ENCODE results near the gene OR1S2.
"Not testable (repeated sequence)": the region's sequence is repeated elsewhere in the genome, so short reads cannot be mapped to it uniquely, and the experiment has no call there.

The OR1S2 gene

GRCh38 chr11:58204042-58204441 is at the start of gene OR1S2:
TSS of gene OR1S2 (minus strand) at chr11:58204142. CDS start at chr11:58204142, 0 bp downstream.
- no peak for DNase-seq (ENCODE audit: low spot score)

GRCh38 chr11:58243954-58244353 is 40.0 kb upstream of the OR1S2 start:
- DNase-seq (ENCODE audit: low spot score): no peak

GRCh38 chr11:58227956-58228615 is 24.1 kb upstream of the OR1S2 start:
- no peak for DNase-seq (ENCODE audit: low spot score)

DNA sequence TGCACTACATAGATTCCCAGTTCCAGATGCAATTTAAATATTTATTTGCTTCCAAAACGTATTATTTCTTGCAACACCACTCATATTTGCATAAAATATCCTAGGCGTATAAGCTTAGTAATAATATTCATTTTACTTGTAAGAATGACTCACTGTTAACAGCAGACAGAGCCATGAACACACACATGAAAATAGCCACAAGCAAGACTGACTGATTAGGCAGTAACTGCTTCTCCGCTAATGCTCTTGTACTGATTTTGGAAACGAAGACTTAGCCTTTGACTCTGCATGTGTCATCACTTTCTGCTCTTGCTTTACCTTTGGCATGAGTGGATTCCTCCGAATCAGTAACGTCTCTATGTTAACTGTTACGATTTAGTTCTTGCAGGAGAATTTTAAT is 18.8 kb upstream of the OR1S2 start:
- DNase-seq (ENCODE audit: low spot score): no peak

- DNase-seq (ENCODE audit: low spot score): no peak
Measured at GRCh38 chr11:58216476-58216875, 12.5 kb upstream of the OR1S2 start.

- not testable (repeated sequence) for DNase-seq (ENCODE audit: low spot score)
Measured at GRCh38 chr11:58212420-58212819, 8.5 kb upstream of the OR1S2 start, which contains the start of gene OR1S1. TSS of gene OR1S1 (plus strand) at chr11:58212720.

- no peak for DNase-seq (ENCODE audit: low spot score)
Measured at GRCh38 chr11:58199271-58199670, 4.7 kb downstream of the OR1S2 start.

GRCh38 chr11:58195939-58196338 is 8.0 kb downstream of the OR1S2 start:
- DNase-seq (ENCODE audit: low spot score): no peak

DNA sequence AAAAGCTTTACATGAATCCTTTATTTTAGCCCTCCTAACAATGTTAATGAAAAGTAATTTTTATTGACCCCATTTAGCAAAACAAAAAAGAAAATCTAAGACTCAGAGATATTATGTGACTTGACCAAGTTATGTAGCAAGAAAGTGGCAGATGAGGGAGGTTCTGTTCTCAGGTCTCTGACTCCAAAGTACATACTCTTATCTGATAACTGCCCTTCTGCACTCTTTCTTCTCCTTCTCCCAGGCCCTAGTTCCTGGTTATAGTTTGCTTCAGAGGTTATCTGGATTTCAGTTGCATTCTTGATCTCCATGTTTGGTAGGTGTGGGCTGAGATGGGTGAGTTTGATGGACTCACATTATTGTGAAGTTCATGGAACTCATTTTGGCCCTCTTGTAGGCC is 10.6 kb downstream of the OR1S2 start:
- no peak for DNase-seq (ENCODE audit: low spot score)

DNA sequence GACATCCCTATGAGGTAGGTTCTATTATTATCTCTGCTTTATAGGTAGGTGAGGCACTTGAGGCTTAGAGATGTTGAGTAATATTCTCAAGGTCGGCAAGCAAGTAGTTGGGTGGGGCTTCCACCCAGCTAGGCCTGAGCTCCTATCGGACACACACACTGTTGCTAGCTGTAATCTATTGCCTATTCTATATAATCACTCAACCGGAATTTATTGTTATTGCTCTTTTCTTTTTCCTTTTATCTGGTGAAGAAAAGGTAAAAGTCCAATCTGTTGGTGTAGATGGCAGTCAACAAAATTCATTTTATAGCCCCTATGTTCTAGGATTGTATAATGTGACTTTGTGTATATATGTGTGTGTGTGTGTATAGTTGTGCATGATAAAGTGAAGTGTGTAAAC is 11.7 kb downstream of the OR1S2 start:
- no peak for DNase-seq (ENCODE audit: low spot score)

GRCh38 chr11:58188770-58189169 is 15.2 kb downstream of the OR1S2 start, which contains the start of gene OR9Q2:
TSS of gene OR9Q2 (plus strand) at chr11:58189070. CDS start at chr11:58190491, 1,421 bp downstream.
- no peak for DNase-seq (ENCODE audit: low spot score)

DNA sequence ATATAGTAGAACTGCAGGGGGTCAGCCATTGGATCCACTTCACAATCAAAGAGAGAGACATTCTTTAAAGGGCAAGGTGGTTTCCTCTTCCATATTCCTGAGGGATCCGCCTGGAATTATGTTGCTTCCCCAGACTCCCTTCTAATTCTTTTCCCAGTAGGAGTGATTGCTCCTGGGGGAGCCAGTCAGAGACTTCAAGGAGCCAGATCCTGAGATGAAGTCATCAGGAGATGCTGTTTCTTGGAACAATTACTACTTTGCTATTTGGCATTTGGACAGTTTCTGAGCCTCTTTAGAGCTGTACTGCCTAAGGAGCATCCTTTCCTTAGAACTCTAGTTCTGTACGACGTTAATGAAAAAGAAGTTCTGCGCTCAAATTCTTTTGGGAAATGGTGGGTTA is 17.0 kb downstream of the OR1S2 start:
- no peak for DNase-seq (ENCODE audit: low spot score)

DNA sequence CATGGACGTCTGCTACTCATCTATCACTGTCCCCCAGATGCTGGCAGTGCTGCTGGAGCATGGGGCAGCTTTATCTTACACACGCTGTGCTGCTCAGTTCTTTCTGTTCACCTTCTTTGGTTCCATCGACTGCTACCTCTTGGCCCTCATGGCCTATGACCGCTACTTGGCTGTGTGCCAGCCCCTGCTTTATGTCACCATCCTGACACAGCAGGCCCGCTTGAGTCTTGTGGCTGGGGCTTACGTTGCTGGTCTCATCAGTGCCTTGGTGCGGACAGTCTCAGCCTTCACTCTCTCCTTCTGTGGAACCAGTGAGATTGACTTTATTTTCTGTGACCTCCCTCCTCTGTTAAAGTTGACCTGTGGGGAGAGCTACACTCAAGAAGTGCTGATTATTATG is 24.3 kb downstream of the OR1S2 start:
- no peak for DNase-seq (ENCODE audit: low spot score)

- DNase-seq (ENCODE audit: low spot score): no peak
Measured at GRCh38 chr11:58178444-58178843, 25.5 kb downstream of the OR1S2 start.

DNA sequence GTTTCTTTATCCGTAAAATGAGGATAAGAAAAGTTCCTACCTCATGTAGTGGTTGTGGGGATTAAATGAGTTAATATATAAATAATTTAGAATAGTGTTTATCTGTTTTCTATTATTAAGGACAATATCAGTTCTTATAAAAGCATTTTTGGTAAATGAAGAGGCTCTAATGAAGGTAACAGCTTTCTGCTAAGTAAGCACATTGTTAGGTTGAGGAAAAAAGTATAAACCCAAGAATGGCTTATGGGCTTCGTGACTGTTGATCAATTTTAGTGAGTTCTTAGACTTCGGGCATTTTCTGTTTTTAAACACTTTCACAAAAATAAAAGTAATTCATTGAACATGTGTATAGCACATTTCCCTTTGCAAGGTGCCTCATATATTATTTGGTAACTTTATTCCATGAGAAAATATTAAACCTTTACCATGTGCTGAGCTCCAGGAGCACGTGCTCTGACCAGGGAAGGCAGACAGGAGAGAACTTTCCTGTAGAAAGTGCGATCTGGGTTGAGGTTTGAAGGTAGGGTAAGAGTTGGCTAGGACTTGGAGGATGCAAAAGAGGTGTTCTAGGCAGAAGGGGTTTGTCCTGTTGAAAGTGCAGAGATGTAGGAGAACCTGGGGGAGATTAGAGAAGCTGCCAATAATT is 26.4 kb downstream of the OR1S2 start:
- DNase-seq (ENCODE audit: low spot score): no peak

DNA sequence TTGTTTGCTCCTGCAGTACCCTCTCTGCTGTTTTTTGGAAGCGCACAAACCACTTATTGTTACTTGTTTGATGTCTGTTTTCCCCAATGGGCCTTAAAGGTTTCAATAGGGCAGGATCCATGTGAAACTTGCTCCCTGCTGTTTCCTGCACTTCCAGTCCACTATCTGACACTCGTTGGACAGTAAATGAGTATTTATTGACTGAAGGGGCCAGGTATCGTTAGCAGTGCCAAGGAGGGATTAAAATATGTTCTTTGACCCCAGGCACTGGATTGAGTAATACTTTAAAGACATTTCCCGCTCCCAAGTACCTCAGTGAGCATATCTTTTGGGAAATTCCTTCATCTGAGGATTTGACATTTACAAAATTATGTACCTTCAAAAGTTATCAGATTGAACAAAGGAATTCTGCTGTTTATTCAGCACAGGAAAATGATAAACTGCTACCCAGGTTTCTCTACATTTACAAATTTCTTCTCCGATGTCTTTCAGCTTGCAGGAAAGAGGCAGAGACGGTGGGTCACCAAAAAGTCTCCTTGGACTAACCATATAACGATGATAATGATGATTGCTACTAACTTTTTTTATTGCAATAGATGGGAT is 38.3 kb downstream of the OR1S2 start:
- no peak for DNase-seq (ENCODE audit: low spot score)

GRCh38 chr11:58164990-58165389 is 39.0 kb downstream of the OR1S2 start:
- DNase-seq (ENCODE audit: low spot score): no peak

GRCh38 chr11:58164389-58164788 is 39.6 kb downstream of the OR1S2 start:
- no peak for DNase-seq (ENCODE audit: low spot score)

All from hematopoietic multipotent progenitor cell treated with erythropoietin and hydrocortisone succinate and interleukin-3 and kit ligand, for 17 days (in vitro differentiated cells).